PC-3 (cell line): ENCODE measurements around the gene HDAC9.

Experiments used
- EZH2 ChIP-seq: fragments of 300-600 bp; sonication (generic); IDR thresholded peaks from one replicate; pipeline ENCODE4 v1.6.1; 2017; ENCODE audit warnings: antibody characterized with exemption, mild to moderate bottlenecking, low read length; ENCODE audit not compliant: unreplicated experiment
- EZH2phosphoT487 ChIP-seq: fragments of 300-600 bp; sonication (generic); IDR thresholded peaks from 2 replicates; pipeline ENCODE4 v1.6.1; 2018; ENCODE audit warnings: mild to moderate bottlenecking, antibody characterized with exemption, low read length, borderline replicate concordance
- TF ChIP-seq, protein P1 (sequence below): fragments of 300-600 bp; sonication (generic); conservative IDR thresholded peaks from 2 replicates; pipeline ENCODE4 v1.5.1; 2017; ENCODE audit warnings: antibody characterized with exemption, low read depth, mild to moderate bottlenecking, low read length

DNA sequence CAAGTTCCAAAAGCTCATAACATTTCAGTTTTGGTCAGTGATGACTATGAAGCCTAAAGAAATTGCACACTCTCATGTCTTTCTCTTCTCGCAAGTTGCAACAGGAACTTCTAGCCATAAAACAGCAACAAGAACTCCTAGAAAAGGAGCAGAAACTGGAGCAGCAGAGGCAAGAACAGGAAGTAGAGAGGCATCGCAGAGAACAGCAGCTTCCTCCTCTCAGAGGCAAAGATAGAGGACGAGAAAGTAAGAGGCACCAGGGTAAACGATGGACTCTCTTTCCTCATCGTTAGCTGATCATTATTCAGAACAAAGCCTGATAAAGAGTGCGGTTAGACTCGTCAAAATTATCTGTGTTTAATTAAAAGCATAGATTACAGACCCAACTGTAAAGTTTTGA, 94.7 kb downstream of the HDAC9 start:
- TF ChIP-seq EZH2, result no peak
- TF ChIP-seq, protein P1, sequence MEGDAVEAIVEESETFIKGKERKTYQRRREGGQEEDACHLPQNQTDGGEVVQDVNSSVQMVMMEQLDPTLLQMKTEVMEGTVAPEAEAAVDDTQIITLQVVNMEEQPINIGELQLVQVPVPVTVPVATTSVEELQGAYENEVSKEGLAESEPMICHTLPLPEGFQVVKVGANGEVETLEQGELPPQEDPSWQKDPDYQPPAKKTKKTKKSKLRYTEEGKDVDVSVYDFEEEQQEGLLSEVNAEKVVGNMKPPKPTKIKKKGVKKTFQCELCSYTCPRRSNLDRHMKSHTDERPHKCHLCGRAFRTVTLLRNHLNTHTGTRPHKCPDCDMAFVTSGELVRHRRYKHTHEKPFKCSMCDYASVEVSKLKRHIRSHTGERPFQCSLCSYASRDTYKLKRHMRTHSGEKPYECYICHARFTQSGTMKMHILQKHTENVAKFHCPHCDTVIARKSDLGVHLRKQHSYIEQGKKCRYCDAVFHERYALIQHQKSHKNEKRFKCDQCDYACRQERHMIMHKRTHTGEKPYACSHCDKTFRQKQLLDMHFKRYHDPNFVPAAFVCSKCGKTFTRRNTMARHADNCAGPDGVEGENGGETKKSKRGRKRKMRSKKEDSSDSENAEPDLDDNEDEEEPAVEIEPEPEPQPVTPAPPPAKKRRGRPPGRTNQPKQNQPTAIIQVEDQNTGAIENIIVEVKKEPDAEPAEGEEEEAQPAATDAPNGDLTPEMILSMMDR, result no peak
- no peak for TF ChIP-seq EZH2phosphoT487
